ENCODE data around the gene ATP11A.

The ATP11A gene

GRCh38 chr13:112867301-112867711, 177.5 kb downstream of the ATP11A start:
- no peaks in the 10 kb centered on the region for H3K27me3 ChIP-seq (ENCODE audit: insufficient read depth, low read length, poor library complexity)
- H3K9ac ChIP-seq (ENCODE audit: low read depth, low read length): no peak overlapping the region
- no peaks in the 10 kb centered on the region for H3K9me3 ChIP-seq (ENCODE audit: insufficient read depth, low read length, severe bottlenecking)
- no peaks in the 10 kb centered on the region for H3K79me2 ChIP-seq (ENCODE audit: insufficient read depth, low read length)
- no peaks in the 10 kb centered on the region for H4K20me1 ChIP-seq (ENCODE audit: insufficient read depth, low read length)
- no peak for TF ChIP-seq EZH2 (IDR thresholded peaks at IDR 0.05; ENCODE audit: borderline replicate concordance, low read depth, low read length, severe bottlenecking)
- TF ChIP-seq, protein P1, sequence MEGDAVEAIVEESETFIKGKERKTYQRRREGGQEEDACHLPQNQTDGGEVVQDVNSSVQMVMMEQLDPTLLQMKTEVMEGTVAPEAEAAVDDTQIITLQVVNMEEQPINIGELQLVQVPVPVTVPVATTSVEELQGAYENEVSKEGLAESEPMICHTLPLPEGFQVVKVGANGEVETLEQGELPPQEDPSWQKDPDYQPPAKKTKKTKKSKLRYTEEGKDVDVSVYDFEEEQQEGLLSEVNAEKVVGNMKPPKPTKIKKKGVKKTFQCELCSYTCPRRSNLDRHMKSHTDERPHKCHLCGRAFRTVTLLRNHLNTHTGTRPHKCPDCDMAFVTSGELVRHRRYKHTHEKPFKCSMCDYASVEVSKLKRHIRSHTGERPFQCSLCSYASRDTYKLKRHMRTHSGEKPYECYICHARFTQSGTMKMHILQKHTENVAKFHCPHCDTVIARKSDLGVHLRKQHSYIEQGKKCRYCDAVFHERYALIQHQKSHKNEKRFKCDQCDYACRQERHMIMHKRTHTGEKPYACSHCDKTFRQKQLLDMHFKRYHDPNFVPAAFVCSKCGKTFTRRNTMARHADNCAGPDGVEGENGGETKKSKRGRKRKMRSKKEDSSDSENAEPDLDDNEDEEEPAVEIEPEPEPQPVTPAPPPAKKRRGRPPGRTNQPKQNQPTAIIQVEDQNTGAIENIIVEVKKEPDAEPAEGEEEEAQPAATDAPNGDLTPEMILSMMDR (IDR thresholded peaks at IDR 0.05; ENCODE audit: borderline replicate concordance, extremely low read depth, low read length, poor library complexity, severe bottlenecking): no peak
- H3K4me3 ChIP-seq (ENCODE audit: low read depth in 1 of 2, low read length in 2 of 2): no peak overlapping the region
- H3K27ac ChIP-seq (ENCODE audit: low read length): no peak overlapping the region
- H3K36me3 ChIP-seq (ENCODE audit: insufficient read depth, low read length): peaks cover 20% of the 10 kb centered on the region
- H2AFZ ChIP-seq (ENCODE audit: low read depth, low read length): no peak overlapping the region
- ATAC-seq (ENCODE audit: insufficient read depth, low read depth) (no peak), DNase-seq (no peak)
- H3K4me2 ChIP-seq (ENCODE audit: insufficient read depth, low read length): no peak overlapping the region
- no peaks in the 10 kb centered on the region for H3K4me1 ChIP-seq (ENCODE audit: insufficient read depth, low read length)

- H3K4me3 ChIP-seq (ENCODE audit: low read depth in 1 of 2, low read length in 2 of 2): no peak overlapping the region
- TF ChIP-seq, protein P1 (IDR thresholded peaks at IDR 0.05; ENCODE audit: borderline replicate concordance, extremely low read depth, low read length, poor library complexity, severe bottlenecking): no peak
- no peak for TF ChIP-seq EZH2 (IDR thresholded peaks at IDR 0.05; ENCODE audit: borderline replicate concordance, low read depth, low read length, severe bottlenecking)
- no peak for ATAC-seq (ENCODE audit: insufficient read depth, low read depth)
- no peak overlapping the region for H2AFZ ChIP-seq (ENCODE audit: low read depth, low read length)
- no peaks in the 10 kb centered on the region for H3K27me3 ChIP-seq (ENCODE audit: insufficient read depth, low read length, poor library complexity)
- H3K27ac ChIP-seq (ENCODE audit: low read length): no peak overlapping the region
- H3K4me2 ChIP-seq (ENCODE audit: insufficient read depth, low read length): no peak overlapping the region
- no peak for DNase-seq
- H3K4me1 ChIP-seq (ENCODE audit: insufficient read depth, low read length): no peaks in the 10 kb centered on the region
- no peak overlapping the region for H3K9ac ChIP-seq (ENCODE audit: low read depth, low read length)
- no peaks in the 10 kb centered on the region for H3K79me2 ChIP-seq (ENCODE audit: insufficient read depth, low read length)
- no peaks in the 10 kb centered on the region for H3K9me3 ChIP-seq (ENCODE audit: insufficient read depth, low read length, severe bottlenecking)
- no peaks in the 10 kb centered on the region for H4K20me1 ChIP-seq (ENCODE audit: insufficient read depth, low read length)
- peaks cover 12% of the 10 kb centered on the region for H3K36me3 ChIP-seq (ENCODE audit: insufficient read depth, low read length)
These were observed 178.5 kb downstream of the ATP11A start for GRCh38 chr13:112868308-112868707.

DNA sequence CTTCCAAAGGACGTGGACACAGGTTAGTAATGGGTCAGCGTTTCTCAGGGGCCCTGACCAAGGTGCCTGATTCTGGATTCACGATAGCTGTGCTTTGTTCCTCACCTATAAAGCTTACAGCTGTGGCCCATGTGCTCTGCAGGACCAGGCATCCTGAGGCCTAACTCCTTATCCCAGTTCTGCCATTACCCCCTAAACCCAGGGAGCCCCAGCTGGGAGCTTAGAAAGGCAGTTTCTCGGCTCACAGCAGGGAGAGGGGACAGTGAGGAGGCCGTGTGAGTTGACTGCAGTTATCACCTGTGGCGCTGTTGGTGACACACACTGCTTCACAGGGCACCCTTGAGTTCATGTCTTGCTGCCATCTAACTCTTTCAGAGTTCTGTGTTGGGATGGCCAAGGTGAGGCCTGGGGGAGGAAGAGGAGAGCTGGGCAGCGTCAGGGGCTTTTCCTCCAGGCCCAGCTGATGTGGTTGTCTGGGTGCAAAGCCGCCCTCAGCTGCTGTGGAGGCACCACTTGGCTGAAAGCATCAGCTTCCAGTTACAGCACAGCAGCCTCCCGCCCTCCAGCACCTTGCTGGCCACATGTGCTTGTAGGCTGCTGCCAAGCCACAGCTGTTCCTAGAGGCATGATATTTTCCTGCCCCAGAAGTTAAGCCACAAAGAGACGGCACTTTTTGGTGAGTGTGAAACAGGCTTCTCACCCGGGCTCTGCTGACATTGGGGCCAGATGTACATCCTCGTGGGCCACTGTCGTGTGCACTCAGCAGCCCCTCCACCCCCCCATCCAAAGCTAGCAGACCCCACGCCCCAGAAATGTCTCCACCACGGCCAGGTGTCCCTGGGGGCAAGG, 179.6 kb downstream of the ATP11A start:
- DNase-seq (no peak), ATAC-seq (ENCODE audit: insufficient read depth, low read depth) (no peak)
- Histone ChIP-seq H3K4me1 (ENCODE audit: insufficient read depth, low read length) (no peaks in the 10 kb centered on the region), H2AFZ (ENCODE audit: low read depth, low read length) (no peak overlapping the region), H3K4me3 (ENCODE audit: low read depth in 1 of 2, low read length in 2 of 2) (no peak overlapping the region), H3K9ac (ENCODE audit: low read depth, low read length) (no peak overlapping the region), H3K27me3 (ENCODE audit: insufficient read depth, low read length, poor library complexity) (no peaks in the 10 kb centered on the region), H3K9me3 (ENCODE audit: insufficient read depth, low read length, severe bottlenecking) (no peaks in the 10 kb centered on the region), H3K4me2 (ENCODE audit: insufficient read depth, low read length) (no peak overlapping the region), H3K36me3 (ENCODE audit: insufficient read depth, low read length) (peaks cover 22% of the 10 kb centered on the region), H4K20me1 (ENCODE audit: insufficient read depth, low read length) (no peaks in the 10 kb centered on the region), H3K79me2 (ENCODE audit: insufficient read depth, low read length) (no peaks in the 10 kb centered on the region), H3K27ac (ENCODE audit: low read length) (no peak overlapping the region)
- TF ChIP-seq, protein P1 (IDR thresholded peaks at IDR 0.05; ENCODE audit: borderline replicate concordance, extremely low read depth, low read length, poor library complexity, severe bottlenecking): no peak
- no peak for TF ChIP-seq EZH2 (IDR thresholded peaks at IDR 0.05; ENCODE audit: borderline replicate concordance, low read depth, low read length, severe bottlenecking)

Measured in DND-41 (cell line).